Parathyroid adenoma (tissue), 2 donors: ENCODE data around the gene B3GALT6.

Experiments used
- H2AFZ ChIP-seq: fragments of 300-600 bp; sonication (generic); one replicate; pipeline ENCODE4 v1.7.0; 2017; ENCODE audit warnings: antibody characterized with exemption, mild to moderate bottlenecking
- H3K27ac ChIP-seq: fragments of 300-600 bp; sonication (generic); one replicate; pipeline ENCODE4 v1.7.0; 2017
- H3K27me3 ChIP-seq: fragments of 300-600 bp; sonication (generic); one replicate; pipeline ENCODE4 v1.7.0; 2017; ENCODE audit warnings: low read length; ENCODE audit not compliant: control insufficient read depth, insufficient read depth
- H3K36me3 ChIP-seq: fragments of 300-600 bp; sonication (generic); one replicate; pipeline ENCODE4 v1.7.0; 2017; ENCODE audit warnings: low read length; ENCODE audit not compliant: control insufficient read depth, insufficient read depth
- H3K4me1 ChIP-seq: fragments of 300-600 bp; sonication (generic); one replicate; pipeline ENCODE4 v1.7.0; 2017; ENCODE audit warnings: control low read depth
- H3K4me2 ChIP-seq: fragments of 300-600 bp; sonication (generic); one replicate; pipeline ENCODE4 v1.7.0; 2017; ENCODE audit warnings: low read length
- H3K4me3 ChIP-seq: fragments of 300-600 bp; sonication (generic); one replicate; pipeline ENCODE4 v1.7.0; 2017; ENCODE audit warnings: low read depth, low read length
- H3K79me2 ChIP-seq: fragments of 300-600 bp; sonication (generic); one replicate; pipeline ENCODE4 v1.7.0; 2017; ENCODE audit warnings: control low read depth
- H3K9ac ChIP-seq: fragments of 300-600 bp; sonication (generic); one replicate; pipeline ENCODE4 v1.7.0; 2017; ENCODE audit warnings: mild to moderate bottlenecking
- H3K9me3 ChIP-seq: fragments of 300-600 bp; sonication (generic); one replicate; pipeline ENCODE4 v1.7.0; 2017; ENCODE audit warnings: low read length; ENCODE audit not compliant: control insufficient read depth
- CTCF ChIP-seq: fragments of 300-600 bp; sonication (generic); IDR thresholded peaks from one replicate; pipeline ENCODE4 v1.7.0; 2017; ENCODE audit warnings: antibody characterized with exemption, mild to moderate bottlenecking
- donor health status: primary hyperparathyroidism.

The B3GALT6 gene

DNA sequence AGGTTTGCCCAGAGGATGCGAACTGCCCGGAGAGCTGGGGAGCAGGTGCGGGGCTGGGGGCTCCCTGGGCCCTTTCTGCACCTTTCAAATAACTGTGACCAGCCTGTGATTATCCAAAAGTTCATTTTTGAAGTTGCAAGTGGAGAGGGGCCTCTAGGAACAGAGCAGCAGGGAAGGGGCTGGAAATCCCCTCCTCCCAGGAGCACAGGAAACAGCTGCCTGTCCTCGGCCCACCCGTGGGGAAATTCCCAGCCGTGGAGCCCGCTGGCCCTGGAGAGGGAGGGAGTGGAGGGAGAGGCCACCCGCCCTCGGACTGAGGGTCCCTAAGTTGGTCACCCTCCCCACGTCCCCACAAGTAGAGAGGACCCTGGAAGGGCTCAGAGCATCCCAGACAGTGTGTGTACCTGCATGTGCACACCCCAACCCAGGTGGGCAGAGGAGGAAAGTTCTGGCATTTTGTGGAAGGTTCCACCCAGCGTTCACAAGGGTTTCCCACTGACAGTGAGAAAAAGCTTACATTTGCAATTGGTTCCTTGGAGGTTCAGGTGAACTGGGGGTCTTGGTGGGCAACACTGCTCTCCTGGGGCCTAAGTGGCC is 16.9 kb upstream of the B3GALT6 start:
- TF ChIP-seq CTCF = no peak
- H3K9me3 ChIP-seq = no peaks in the 10 kb centered on the region
- H3K9ac ChIP-seq = no peak overlapping the region
- no peak overlapping the region for H3K4me2 ChIP-seq
- no peaks in the 10 kb centered on the region for H3K27me3 ChIP-seq
- H3K4me1 ChIP-seq = no peaks in the 10 kb centered on the region
- H3K79me2 ChIP-seq = no peaks in the 10 kb centered on the region
- no peak overlapping the region for H2AFZ ChIP-seq
- no peaks in the 10 kb centered on the region for H3K36me3 ChIP-seq
- H3K4me3 ChIP-seq = no peak overlapping the region
- no peak overlapping the region for H3K27ac ChIP-seq

DNA sequence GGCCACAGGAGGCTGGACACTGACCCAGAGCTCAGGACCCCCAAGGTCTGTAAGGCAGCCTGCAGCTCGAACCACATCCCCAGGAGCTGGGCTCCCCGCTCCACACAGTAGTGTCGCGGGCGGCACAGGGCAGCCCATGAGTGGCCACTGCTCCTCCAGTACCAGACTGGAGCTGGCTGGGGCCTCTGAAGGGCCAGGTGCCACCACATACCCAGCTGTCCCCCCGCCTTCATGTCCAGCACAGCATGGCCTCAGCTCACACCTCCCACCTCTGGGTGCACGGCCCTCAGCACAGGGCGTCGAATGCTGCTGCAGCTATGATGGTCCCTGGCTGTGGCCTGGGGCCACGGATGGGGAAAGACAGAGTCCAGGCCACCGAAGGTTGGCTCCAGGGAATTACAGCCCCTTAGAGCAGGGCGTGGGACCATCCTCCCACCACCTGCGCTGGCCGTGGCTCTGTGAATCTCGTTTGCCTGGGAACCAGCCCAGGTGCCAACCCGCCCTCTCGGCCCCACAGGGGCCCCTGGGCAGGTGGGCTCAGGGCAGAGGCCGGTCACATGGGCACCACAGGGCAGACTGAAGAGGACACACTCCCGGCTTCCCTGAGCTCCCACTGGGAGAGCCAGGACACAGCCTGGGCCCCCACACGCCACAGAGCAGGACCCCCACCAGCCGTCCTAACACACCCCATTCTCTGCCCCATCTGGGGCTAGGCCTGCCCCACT is 16.0 kb upstream of the B3GALT6 start:
- no peaks in the 10 kb centered on the region for H3K9me3 ChIP-seq
- no peak overlapping the region for H2AFZ ChIP-seq
- no peaks in the 10 kb centered on the region for H3K79me2 ChIP-seq
- H3K27ac ChIP-seq = no peak overlapping the region
- no peaks in the 10 kb centered on the region for H3K27me3 ChIP-seq
- H3K9ac ChIP-seq = no peak overlapping the region
- H3K4me3 ChIP-seq = no peak overlapping the region
- H3K36me3 ChIP-seq = no peaks in the 10 kb centered on the region
- H3K4me1 ChIP-seq = no peaks in the 10 kb centered on the region
- no peak overlapping the region for H3K4me2 ChIP-seq
- TF ChIP-seq CTCF = no peak

- Histone ChIP-seq H3K9ac (no peak overlapping the region), H3K4me1 (no peaks in the 10 kb centered on the region), H3K79me2 (no peaks in the 10 kb centered on the region), H3K4me2 (no peak overlapping the region), H3K9me3 (no peaks in the 10 kb centered on the region), H3K27ac (no peak overlapping the region), H3K27me3 (no peaks in the 10 kb centered on the region), H3K4me3 (no peak overlapping the region), H3K36me3 (no peaks in the 10 kb centered on the region), H2AFZ (no peak overlapping the region)
- TF ChIP-seq CTCF = no peak
These were observed 15.0 kb upstream of the B3GALT6 start for GRCh38 chr1:1216770-1217620.

DNA sequence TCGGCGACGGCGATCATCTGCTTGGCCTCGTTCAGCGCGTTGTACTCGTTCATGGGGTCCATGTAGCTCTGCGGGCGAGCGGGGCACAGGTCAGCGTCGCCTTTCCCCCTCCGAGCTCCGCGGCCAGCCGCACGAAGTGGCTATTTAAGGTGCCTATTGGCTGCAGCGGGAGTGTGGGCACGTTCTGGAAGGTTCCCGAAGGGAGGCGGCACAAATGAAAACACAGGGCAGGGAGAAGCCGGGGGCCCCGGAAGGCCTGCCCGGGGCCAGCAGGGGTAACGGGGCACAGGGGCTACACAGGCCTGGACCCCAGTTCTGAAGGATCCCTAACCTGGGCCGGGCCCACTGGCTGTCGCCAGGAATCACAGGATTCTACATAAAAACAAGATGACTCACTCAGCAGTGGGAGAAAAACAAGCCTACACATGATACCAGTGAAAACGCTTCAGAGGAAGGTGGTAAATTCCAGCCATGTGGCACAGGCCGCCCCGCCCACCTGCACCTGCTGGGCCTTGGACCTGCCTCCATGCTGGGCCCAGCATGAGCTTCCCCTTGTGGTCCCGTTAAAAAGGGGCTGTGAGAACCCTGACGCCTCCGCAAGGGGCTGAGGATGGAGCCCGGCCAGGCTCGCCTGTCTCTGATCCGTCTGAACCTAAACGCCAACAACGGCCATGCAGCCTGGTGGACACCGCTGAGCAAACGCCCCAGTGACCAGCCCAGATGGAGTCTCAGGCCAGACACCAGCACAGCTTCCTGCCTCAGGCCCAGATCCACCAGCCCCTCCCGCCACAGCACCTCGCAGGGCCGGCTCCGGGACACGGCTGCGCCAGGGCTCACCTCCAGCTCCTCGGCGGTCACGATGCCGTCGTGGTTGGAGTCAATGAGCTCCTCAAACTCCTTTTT is 14.2 kb upstream of the B3GALT6 start:
- H3K79me2 ChIP-seq = no peaks in the 10 kb centered on the region
- no peak for TF ChIP-seq CTCF
- H3K9ac ChIP-seq = no peak overlapping the region
- no peak overlapping the region for H3K4me2 ChIP-seq
- H3K9me3 ChIP-seq = no peaks in the 10 kb centered on the region
- no peak overlapping the region for H2AFZ ChIP-seq
- no peaks in the 10 kb centered on the region for H3K4me1 ChIP-seq
- no peaks in the 10 kb centered on the region for H3K36me3 ChIP-seq
- H3K27me3 ChIP-seq = no peaks in the 10 kb centered on the region
- H3K4me3 ChIP-seq = no peak overlapping the region
- no peak overlapping the region for H3K27ac ChIP-seq
